RWPE1 (cell line): ENCODE results near the gene IL10.

Source experiments
- CTCF ChIA-PET: fragments of 350-600 bp; sonication (Branson Sonifier 250); formaldehyde crosslinking; extraction: SDS; loops from one replicate; lab custom pipeline; 2021; lab: Yijun Ruan, JAX
- POLR2A ChIA-PET: fragments of 400-600 bp; formaldehyde crosslinking; extraction: SDS; loops from one replicate; lab custom pipeline; 2020; ENCODE audit warnings: antibody characterized with exemption; ENCODE audit not compliant: low non-redundant PET; lab: Yijun Ruan, JAX
- DNase-seq: peaks from one replicate; pipeline ENCODE4 v3.0.0; 2012; ENCODE audit warnings: low spot score
- H3K27ac ChIP-seq: fragments of 450-650 bp; 2 replicates; pipeline ENCODE4 v1.5.1; 2017
- TF ChIP-seq, protein P1 (sequence below): fragments of 450-650 bp; conservative IDR thresholded peaks from 2 replicates; pipeline ENCODE4 v1.5.1; 2017; ENCODE audit warnings: low read depth, mild to moderate bottlenecking

IL10 gene

DNA sequence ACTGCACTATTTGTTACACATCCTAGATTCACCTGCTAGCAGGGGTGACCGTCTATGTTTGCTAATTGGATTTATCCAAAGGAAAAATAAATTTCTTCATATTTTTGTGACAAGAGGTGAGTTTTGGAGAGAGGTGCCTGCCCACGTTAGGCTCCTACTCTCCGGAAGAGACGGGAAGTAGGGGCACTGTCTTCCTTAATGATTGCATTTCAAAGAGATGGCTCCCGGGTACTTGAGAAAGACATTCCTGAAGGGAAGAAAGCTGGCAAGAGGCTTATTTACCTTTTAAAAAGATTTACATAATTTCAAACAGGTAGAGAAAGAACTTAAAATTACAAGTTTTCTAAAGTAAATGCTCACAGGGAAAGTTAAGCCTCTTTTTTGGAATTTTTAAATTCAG lies 20.4 kb downstream of the IL10 start:
- CTCF ChIA-PET: interaction anchor here (0.9 kb wide), 1 partner anchor 17 kb away, joined by 5 read pairs; no protein-coding TSS in a partner anchor
- no peak for DNase-seq
- H3K27ac ChIP-seq: no peak overlapping the region
- POLR2A ChIA-PET: no interaction called here
- TF ChIP-seq, protein P1, sequence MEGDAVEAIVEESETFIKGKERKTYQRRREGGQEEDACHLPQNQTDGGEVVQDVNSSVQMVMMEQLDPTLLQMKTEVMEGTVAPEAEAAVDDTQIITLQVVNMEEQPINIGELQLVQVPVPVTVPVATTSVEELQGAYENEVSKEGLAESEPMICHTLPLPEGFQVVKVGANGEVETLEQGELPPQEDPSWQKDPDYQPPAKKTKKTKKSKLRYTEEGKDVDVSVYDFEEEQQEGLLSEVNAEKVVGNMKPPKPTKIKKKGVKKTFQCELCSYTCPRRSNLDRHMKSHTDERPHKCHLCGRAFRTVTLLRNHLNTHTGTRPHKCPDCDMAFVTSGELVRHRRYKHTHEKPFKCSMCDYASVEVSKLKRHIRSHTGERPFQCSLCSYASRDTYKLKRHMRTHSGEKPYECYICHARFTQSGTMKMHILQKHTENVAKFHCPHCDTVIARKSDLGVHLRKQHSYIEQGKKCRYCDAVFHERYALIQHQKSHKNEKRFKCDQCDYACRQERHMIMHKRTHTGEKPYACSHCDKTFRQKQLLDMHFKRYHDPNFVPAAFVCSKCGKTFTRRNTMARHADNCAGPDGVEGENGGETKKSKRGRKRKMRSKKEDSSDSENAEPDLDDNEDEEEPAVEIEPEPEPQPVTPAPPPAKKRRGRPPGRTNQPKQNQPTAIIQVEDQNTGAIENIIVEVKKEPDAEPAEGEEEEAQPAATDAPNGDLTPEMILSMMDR: no peak

DNA sequence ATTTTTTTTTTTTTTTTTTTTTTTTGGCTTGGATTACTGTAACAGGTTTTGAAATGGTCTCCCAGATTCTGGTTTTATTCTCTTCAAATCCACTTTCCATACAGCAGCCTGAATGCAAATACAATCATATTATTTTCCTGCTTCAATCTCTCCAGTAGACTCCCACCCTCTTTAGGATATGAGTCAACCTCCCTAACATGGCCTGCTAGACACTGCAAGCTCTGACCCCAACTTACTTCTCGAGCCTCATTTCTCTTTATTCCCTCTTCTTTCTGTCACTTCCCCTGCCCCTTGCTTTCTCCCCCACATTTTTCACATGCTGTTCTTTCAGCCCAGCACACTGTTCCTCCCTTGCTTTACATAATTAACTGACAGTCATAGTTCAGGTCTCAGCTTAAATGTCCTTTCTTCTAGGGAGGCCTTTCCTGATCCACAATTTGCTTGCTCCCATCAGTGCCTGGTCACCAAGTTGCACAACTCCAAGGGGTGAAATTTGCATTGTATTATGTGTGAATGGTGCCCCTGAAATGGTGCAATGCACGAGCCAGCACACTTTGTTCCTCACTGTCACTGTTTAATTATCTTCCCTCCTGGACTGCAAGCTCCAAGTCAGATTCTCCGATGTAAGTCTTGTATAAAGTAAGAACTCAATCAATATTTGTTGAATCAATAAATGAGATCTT lies 23.8 kb downstream of the IL10 start:
- POLR2A ChIA-PET: no interaction called here
- DNase-seq: no peak
- CTCF ChIA-PET: interaction anchor here (0.6 to 0.9 kb wide), 4 partner anchors 9 to 744 kb away, joined by 3 to 5 read pairs (median 3); no protein-coding TSS in a partner anchor
- H3K27ac ChIP-seq: no peak overlapping the region
- TF ChIP-seq, protein P1: no peak

DNA sequence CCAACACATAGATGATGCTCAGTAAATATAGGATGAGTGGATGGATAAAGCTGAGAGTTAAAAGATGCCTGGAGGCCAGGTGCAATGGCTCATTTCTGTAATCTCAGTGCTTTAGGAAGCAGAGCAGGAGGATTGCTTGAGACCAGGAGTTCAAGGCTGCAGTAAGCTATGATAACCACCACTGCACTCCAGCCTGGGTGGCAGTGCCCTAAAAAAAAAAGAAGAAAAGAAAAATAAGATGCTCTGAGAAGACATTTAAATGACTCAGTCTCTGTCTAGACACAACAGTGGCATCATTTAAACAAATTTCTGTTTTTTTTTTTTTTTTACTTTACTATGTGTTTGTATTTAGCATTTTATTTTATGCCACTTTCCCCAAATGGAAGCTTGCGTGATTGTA lies 27.0 kb downstream of the IL10 start:
- TF ChIP-seq, protein P1: no peak
- ChIA-PET CTCF (interaction anchor here (0.6 to 0.7 kb wide), 5 partner anchors 11 to 298 kb away, joined by 3 to 9 read pairs (median 5); no protein-coding TSS in a partner anchor), POLR2A (no interaction called here)
- DNase-seq: no peak
- H3K27ac ChIP-seq: no peak overlapping the region

DNA sequence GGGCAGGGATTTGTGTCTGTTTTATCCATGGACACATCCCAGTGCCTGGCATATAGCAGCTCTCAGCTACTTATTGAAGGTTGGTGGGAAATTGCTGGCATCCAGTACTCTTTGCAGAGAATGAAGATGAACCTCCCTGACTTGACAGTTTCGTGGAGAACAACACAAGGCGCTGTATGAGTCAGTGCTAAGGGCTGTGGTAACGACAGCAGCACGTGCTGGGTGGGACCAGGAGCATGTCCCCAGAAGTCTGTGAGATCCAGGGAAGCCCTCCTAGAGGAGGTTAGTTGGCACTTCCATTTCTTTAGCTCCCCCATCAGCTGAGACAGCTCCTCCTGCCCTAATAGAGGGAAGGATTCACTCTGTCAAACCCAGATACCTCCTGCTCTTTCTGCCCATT lies 27.6 kb downstream of the IL10 start:
- DNase-seq: no peak
- POLR2A ChIA-PET: no interaction called here
- TF ChIP-seq, protein P1: no peak
- H3K27ac ChIP-seq: no peak overlapping the region
- CTCF ChIA-PET: interaction anchor here (0.6 to 0.7 kb wide), 4 partner anchors 11 to 297 kb away, joined by 3 to 9 read pairs (median 5); no protein-coding TSS in a partner anchor

DNA sequence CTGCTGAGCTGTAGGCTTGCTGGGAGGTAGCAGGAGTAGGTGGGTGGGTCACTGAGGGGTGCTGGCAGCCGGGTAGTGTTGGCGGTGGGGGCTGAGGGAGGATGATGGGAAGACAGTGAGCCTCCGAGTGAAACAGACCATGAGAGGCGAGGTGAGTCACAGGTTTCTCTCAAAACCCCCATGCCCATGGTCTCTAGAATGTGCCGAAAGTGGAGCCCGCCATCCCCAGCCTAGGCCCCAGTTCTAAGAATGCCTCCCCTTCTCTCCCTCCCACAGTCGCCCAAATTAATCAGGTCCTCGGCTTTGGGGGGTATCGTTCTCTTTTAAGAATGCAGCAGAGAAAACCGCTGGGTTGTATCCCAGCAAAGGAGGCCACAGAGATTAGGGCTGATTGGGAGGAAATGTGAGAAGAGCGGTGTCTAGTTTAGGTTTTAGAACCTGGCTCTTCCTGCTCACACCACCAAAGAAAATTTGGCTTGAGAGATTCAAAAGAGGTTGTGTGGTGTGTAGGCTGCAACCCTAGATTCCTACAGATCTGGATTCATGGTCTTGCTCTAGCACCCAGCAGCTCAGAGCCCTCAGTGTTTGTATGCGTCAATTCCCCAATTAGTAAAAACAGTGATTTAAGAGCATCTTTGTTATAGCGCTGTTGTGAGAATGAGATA lies 29.4 kb downstream of the IL10 start:
- DNase-seq: no peak
- ChIA-PET CTCF (interaction anchor here (0.6 to 1.1 kb wide), 3 partner anchors 66 to 184 kb away, joined by 3 read pairs; no protein-coding TSS in a partner anchor), POLR2A (no interaction called here)
- no peak overlapping the region for H3K27ac ChIP-seq
- TF ChIP-seq, protein P1: no peak

DNA sequence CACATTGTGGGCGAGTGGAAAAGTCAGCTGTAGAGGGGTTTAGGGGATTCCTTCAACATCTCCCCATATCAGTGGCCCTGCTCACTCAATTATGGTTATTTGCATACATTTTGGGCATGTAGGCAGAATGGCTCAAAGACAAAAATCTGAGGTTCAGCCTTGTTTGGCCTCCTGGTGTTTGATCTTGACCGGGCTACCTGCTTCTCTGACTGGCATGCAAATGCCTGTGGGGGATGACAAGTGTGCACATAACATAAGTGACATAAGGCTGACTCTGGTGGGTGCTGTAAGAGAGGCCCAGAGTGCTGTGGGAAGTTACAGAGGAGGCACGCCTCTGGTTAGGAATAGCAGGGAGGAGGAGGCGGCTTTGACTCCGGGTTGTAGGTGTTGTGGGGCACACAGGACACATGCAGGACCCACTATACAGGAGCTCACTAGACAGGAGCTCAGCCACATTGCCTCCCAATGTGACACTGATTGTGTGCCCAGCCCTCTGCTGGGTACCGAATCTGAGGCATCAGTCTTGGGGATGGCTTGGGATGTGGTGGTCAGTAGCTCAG lies 31.1 kb downstream of the IL10 start:
- POLR2A ChIA-PET: no interaction called here
- CTCF ChIA-PET: interaction anchor here (0.6 to 1.9 kb wide), 2 partner anchors 15 to 365 kb away, joined by 3 to 10 read pairs; no protein-coding TSS in a partner anchor
- no peak overlapping the region for H3K27ac ChIP-seq
- TF ChIP-seq, protein P1: no peak
- DNase-seq: no peak
